Natural killer cell (primary cell): ENCODE measurements around the gene ERI3. TPM values are rescaled to one million over a fixed set of nuclear protein-coding genes. Genes with fewer than 3 reads are reported as not detected.

Experiments
- ATAC-seq, 3 donors: fragments of 150-1000 bp in 2 of 3; fragments of 200-7000 bp in 1 of 3; cut with Tn5 transposase; 1 replicate in 1 of 3; 2 replicates in 2 of 3; pipeline ENCODE4 v1.10.0; 2021; ENCODE audit warnings: mild to moderate bottlenecking in 2 of 3, moderate library complexity in 2 of 3
- DNase-seq, 2 donors: peaks; one replicate each; pipeline versions ENCODE4 v3.0.0 to v3.0.0-alpha.2; 2013 to 2021; ENCODE audit warnings: mixed read lengths in 1 of 2
- H3K27ac ChIP-seq: one replicate; pipeline ENCODE4 v1.5.1; 2013; ENCODE audit warnings: mild to moderate bottlenecking, low read length
- H3K27me3 ChIP-seq: one replicate; pipeline ENCODE4 v1.6.1; 2013; ENCODE audit warnings: low read length; ENCODE audit not compliant: control insufficient read depth, insufficient read depth
- H3K36me3 ChIP-seq: one replicate; pipeline ENCODE4 v1.6.1; 2013; ENCODE audit warnings: low read length; ENCODE audit not compliant: control insufficient read depth, insufficient read depth
- H3K4me1 ChIP-seq: one replicate; pipeline ENCODE4 v1.6.1; 2013; ENCODE audit warnings: low read length; ENCODE audit not compliant: control insufficient read depth, insufficient read depth
- H3K4me3 ChIP-seq: one replicate; pipeline ENCODE4 v1.5.1; 2013; ENCODE audit warnings: low read length
- H3K9me3 ChIP-seq: one replicate; pipeline ENCODE4 v1.6.1; 2013; ENCODE audit warnings: low read length; ENCODE audit not compliant: control insufficient read depth, insufficient read depth
- H3K27ac Mint-ChIP-seq, 2 donors: one replicate each; pipeline ENCODE4 v1.8.0; 2022; ENCODE audit warnings: mild to moderate bottlenecking in 2 of 2, mixed read lengths in 2 of 2, moderate library complexity in 1 of 2
- H3K27me3 Mint-ChIP-seq, 2 donors: one replicate each; pipeline ENCODE4 v1.8.0; 2022; ENCODE audit warnings: low read depth in 2 of 2, mixed read lengths in 2 of 2
- H3K36me3 Mint-ChIP-seq: one replicate; pipeline ENCODE4 v1.8.0; 2022; ENCODE audit warnings: mixed read lengths
- H3K4me1 Mint-ChIP-seq, 2 donors: one replicate each; pipeline ENCODE4 v1.8.0; 2022; ENCODE audit warnings: mixed read lengths in 2 of 2
- H3K4me3 Mint-ChIP-seq: one replicate; pipeline ENCODE4 v1.8.0; 2022; ENCODE audit warnings: mild to moderate bottlenecking, moderate library complexity, mixed read lengths
- H3K9me3 Mint-ChIP-seq, 2 donors: one replicate each; pipeline ENCODE4 v1.8.0; 2022; ENCODE audit warnings: mixed read lengths in 2 of 2
- CTCF ChIP-seq: fragments of 200-600 bp; IDR thresholded peaks from one replicate; pipeline ENCODE4 v1.8.0; 2022; ENCODE audit warnings: antibody characterized with exemption
- WGBS: methylation state at CpG from one replicate; pipeline ENCODE4 v1.1.7; 2013; ENCODE audit warnings: missing lambda C conversion rate; ENCODE audit not compliant: insufficient coverage; 5-methylcytosine and 5-hydroxymethylcytosine counted together
- intact Hi-C: fragments of 100-400 bp; cut with micrococcal nuclease; formaldehyde crosslinking; loops from one replicate; pipeline ENCODE4 v1.14.2; 2022
- total RNA-seq, 4 donors: library from RNA; stranded (reverse); fragments of 120-200 nt in 1 of 4; gene quantifications; one replicate each; pipeline versions ENCODE4 v1.2.3 to v1.2.4, GENCODE V29; 2013 to 2022

ERI3 gene
- total RNA-seq, 3 donors from 2014 or later (not counting 1 experiment from before 2014, with no cell fraction given) = 28.3 to 35.3 (median 30.4) TPM

- Mint-ChIP-seq H3K27me3 (no peaks in the 10 kb centered on the region), H3K4me1 (peaks cover 0 to 5% of the 10 kb centered on the region in 2 donors), H3K36me3 (no peaks in the 10 kb centered on the region), H3K9me3 (no peaks in the 10 kb centered on the region), H3K4me3 (no peak overlapping the region), H3K27ac (no peak overlapping the region)
- WGBS = 96% methylated on average over 8 of the region's 8 CpGs
- Histone ChIP-seq H3K27me3 (no peaks in the 10 kb centered on the region), H3K27ac (no peak overlapping the region), H3K9me3 (no peaks in the 10 kb centered on the region), H3K36me3 (peaks cover 18% of the 10 kb centered on the region), H3K4me1 (no peaks in the 10 kb centered on the region), H3K4me3 (no peak overlapping the region)
- ATAC-seq (no peak), DNase-seq (no peak)
- intact Hi-C loops = no loop called here
- TF ChIP-seq CTCF = no peak
Measured at GRCh38 chr1:44282704-44283426, 72.2 kb downstream of the ERI3 start.

GRCh38 chr1:44281962-44282703 is 72.9 kb downstream of the ERI3 start:
- H3K27me3 ChIP-seq = no peaks in the 10 kb centered on the region
- TF ChIP-seq CTCF = no peak
- no peaks in the 10 kb centered on the region for H3K4me1 ChIP-seq
- DNase-seq (no peak), ATAC-seq (no peak)
- WGBS = no CpG with 5 or more reads among the region's 1 CpG
- H3K36me3 ChIP-seq = peaks cover 18% of the 10 kb centered on the region
- intact Hi-C loops = no loop called here
- Mint-ChIP-seq H3K4me3 (no peak overlapping the region), H3K4me1 (peaks cover 0 to 5% of the 10 kb centered on the region in 2 donors), H3K27ac (no peak overlapping the region), H3K27me3 (no peaks in the 10 kb centered on the region), H3K36me3 (no peaks in the 10 kb centered on the region), H3K9me3 (no peaks in the 10 kb centered on the region)
- H3K27ac ChIP-seq = no peak overlapping the region
- no peak overlapping the region for H3K4me3 ChIP-seq
- H3K9me3 ChIP-seq = no peaks in the 10 kb centered on the region

- TF ChIP-seq CTCF = no peak
- Histone ChIP-seq H3K9me3 (no peaks in the 10 kb centered on the region), H3K4me1 (no peaks in the 10 kb centered on the region), H3K27me3 (no peaks in the 10 kb centered on the region), H3K27ac (no peak overlapping the region), H3K36me3 (no peaks in the 10 kb centered on the region), H3K4me3 (no peak overlapping the region)
- no peak overlapping the region for H3K4me3 Mint-ChIP-seq
- no peaks in the 10 kb centered on the region for H3K27me3 Mint-ChIP-seq
- no peaks in the 10 kb centered on the region for H3K36me3 Mint-ChIP-seq
- no peak overlapping the region for H3K27ac Mint-ChIP-seq
- whole genome bisulfite sequencing = 95% methylated on average over 2 of the region's 2 CpGs
- DNase-seq (no peak), ATAC-seq (no peak)
- no peaks in the 10 kb centered on the region for H3K9me3 Mint-ChIP-seq
- peaks cover 0 to 5% of the 10 kb centered on the region in 2 donors for H3K4me1 Mint-ChIP-seq
- intact Hi-C loops = no loop called here
Measured at GRCh38 chr1:44276901-44277300, 78.2 kb downstream of the ERI3 start.
